HG02885 (cell line): ENCODE data around the gene MRPL39.
"Not testable (repeated sequence)": the region's sequence is repeated elsewhere in the genome, so short reads cannot be mapped to it uniquely, and the experiment has no call there.

Experiments used
- ATAC-seq: cut with Tn5 transposase; IDR thresholded peaks from one replicate; pipeline ENCODE4 v1.9.1; 2021; ENCODE audit warnings: mild to moderate bottlenecking; ENCODE audit not compliant: unreplicated experiment, poor library complexity

Gene MRPL39

DNA sequence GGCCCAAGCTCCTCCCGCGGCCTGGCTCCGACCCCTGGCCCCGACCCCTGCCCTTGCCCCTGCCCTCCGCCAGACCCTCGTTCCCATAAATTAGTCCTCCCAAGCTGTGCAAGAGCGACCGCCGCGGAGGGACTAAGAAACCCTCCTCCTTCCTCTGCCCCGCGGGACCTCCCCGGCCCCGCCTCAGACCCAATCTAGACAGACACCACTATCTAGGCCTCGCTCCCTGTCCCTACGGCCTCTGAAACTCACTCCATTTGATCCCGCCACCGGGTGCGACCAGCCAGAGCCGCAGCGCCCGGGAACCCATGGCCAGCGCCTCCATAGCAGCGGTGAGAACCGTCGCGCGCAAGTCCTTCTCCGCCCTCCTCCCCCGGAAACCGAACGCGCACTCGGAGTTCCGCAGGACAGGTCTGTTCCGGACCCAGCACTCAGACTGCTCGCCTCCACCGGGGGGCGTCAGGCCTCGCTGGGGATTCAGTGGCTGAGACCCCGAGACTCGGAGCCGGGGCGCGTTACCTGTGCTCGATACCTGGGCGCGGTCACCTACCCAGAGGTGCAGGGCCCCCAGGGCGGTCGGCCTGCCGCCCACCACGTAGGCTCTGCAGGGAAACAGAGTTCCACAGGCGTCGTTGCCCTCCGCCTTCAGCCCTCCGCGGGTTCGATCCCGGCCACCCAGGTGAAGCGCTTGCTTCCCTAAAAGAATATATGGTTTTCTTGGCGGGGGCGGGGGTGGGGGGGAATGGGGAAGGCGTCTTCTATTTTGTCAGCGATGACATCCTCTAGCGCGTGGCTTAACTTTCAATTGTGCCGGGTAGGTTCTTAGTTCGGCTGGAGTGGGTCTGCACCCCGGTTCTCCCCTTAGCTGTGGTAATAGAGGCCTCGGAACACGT lies at the start of gene MRPL39:
Gene MRPL39 (minus strand): TSS at position 331 of the 893 bp plus-strand sequence. CDS start 6 bp downstream, at position 325.
- peak; percentile 93 for ATAC-seq

- ATAC-seq, result no peak
These were observed 49.1 kb upstream of the MRPL39 start for GRCh38 chr21:25656412-25656811.

GRCh38 chr21:25649146-25649545 lies 41.9 kb upstream of the MRPL39 start:
- ATAC-seq, result no peak

DNA sequence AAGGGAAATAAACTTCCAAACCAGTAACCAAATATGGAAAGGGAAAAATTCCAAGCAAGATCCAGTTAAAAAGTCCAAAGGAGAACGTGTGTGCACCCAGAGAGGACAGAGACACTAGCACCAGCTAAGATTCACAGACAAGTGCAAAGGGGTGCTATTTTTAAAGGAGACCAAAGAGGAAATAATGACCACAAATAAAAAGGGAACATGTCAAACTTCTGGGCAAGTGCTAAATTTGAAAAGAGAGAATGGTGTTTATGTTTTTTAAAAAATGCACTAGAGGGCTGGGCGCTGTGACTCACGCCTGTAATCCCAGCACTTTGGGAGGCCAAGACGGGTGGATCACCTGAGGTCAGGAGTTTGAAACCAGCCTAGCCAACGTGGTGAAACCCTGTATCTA lies 40.4 kb upstream of the MRPL39 start:
- no peak for ATAC-seq

DNA sequence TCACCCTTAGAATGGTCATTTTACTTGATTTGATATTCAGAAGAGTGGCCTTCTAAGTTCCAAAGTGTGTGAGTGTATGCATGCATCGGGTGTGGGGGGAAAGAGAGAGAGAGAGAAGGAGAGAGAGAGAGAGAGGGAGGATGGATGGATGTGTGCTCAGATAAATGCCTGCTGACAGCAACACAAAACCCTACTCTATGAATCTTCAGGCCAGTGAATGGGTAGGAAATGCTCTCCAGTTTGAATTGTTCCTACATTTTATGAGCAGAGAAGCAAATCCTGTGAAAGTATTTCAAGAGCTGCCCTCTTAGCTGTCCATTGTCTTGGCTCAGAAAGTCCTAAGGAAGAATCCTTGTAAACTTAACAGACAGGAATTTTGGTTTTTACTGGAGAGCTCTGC lies 39.2 kb upstream of the MRPL39 start:
- ATAC-seq, result no peak

DNA sequence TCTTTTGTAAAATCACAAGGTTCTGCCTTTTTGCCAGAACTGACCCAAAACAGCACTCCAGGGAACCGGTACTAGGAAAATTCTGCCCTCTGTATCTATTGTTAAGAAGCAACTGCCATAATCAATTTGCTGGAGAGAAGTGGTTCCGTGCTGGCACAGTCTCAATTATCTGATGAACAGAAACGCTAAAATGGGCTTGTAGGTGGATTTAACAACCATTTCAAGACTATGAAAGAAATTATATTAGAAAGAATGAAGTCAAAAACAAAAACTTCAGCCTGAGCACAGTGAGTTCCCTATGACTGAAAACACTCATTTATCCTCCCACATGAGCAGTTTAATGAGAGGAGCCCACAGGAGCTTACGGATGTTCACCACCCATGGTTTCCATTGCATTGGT lies 36.2 kb upstream of the MRPL39 start:
- no peak for ATAC-seq

DNA sequence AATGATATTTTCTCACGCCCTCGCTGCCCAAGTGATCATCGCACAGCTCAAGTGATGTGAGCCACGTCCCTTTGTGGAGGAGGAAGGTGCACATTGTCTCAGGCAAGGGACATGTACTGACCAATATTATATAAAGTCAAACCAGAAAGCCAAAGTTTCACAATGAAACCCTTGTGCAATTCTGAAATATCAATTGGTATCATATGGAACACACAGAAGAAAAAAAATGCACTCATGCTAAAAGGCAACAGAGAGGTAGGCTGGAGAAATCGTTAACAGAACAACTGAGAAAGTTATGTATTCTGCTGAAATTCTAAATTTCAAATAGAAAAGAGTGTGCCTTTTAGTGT lies 33.6 kb upstream of the MRPL39 start:
- no peak for ATAC-seq

DNA sequence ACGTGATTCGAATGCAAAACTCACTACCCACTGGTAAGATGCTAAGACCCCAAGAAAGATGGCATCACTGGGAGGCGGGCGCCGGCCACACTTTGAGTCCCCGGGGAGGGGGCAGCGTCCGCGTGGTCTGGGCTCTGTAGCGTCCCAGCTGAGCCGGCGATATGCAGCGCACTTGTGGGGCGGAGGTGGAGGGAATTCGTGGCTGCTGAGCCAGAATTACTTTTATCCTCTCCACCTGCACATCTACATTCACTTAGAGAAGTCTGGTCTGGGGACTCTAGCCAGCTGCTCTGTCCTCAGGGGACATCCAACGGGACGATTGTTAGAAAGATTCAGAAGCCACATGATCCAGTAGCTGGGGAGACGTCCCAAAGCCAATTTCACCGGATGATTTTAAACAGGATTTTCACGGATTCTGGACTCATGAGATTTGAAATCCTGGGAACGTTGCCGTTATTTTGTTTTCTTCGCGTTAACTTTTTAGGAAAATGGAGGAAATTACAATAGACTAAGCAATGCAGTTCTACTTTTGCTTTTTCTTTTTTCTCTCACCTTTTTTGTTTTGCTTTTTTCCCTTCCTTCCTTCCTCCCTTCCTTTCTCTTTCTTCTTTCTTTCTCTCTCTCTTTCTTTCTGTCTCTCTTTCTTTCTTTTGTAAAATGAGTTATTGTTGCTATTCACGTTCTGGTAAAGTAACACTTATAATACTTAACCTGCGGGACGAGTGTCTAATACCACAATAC lies 33.1 kb upstream of the MRPL39 start:
- peak; percentile 32 for ATAC-seq

DNA sequence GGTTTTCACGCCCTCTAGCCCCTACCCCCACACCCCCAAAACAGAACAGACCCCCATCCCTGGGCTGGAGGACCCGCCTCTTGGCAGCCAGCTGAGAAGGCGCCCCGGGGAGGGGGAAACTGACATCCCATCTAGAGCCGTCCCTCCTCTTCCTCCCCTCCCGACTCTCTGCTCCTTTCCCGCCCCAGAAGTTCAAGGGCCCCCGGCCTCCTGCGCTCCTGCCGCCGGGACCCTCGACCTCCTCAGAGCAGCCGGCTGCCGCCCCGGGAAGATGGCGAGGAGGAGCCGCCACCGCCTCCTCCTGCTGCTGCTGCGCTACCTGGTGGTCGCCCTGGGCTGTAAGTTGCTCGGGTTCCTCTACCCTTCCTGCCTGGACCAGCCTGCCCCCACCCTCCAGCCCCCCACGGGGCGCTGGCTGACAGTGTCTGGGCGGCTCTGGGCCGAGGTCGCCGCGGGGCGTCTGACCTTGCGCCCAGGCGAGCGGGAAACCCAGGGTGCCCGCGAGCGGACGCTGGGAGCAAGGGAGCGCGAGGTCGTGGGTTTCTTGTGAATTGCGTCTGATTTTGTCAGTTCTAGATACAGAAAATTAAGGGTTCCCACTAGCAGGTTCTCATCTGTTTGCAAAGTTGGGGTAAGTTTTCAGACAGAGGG lies 32.4 kb upstream of the MRPL39 start:
- ATAC-seq, result peak; percentile 75

- ATAC-seq, result peak; percentile 61
These were observed 31.6 kb upstream of the MRPL39 start, which contains the start of gene JAM2 for GRCh38 chr21:25638660-25639550. JAM2 (plus strand) TSS chr21:25639258; CDS start chr21:25639822, 564 bp downstream.

DNA sequence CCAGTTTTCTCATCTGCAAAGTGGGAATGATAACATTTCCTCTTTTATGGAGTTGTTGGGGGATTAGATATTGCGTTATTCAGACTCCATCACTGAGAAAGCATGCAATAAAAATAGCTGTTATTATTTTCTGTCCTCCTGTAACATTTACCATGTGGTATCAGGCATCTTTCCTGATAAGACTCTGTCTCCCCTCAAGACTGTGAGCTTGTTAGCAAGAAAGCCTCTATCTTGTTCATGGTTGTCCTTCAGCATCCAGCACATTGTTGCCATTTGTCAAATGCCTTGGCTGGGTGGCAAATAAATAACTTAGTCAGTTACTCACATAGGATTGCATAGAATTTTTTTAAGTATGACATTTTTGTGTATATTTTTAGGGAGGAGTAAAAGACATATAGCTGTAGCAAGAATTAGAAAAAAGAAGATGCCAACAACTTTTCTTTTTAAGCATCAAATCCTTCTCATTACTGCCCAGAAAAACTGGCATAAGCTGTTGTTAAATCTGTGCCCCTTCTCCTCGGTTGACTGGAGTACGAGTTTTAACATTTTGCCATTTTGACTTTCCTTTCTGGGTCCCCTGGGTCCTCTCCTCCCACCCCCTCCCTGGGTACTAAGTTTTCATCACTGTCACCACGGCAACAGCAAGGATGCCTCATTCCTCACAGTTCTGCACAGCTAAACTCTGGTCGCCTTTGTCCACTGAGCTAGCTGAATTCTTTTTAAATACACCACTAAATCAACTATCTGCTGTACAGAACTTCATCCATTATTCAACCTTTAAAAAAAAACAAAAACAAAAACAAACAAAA lies 30.8 kb upstream of the MRPL39 start:
- ATAC-seq, result no peak

- ATAC-seq, result peak; percentile 18
These were observed 29.4 kb upstream of the MRPL39 start for GRCh38 chr21:25636727-25637126.

DNA sequence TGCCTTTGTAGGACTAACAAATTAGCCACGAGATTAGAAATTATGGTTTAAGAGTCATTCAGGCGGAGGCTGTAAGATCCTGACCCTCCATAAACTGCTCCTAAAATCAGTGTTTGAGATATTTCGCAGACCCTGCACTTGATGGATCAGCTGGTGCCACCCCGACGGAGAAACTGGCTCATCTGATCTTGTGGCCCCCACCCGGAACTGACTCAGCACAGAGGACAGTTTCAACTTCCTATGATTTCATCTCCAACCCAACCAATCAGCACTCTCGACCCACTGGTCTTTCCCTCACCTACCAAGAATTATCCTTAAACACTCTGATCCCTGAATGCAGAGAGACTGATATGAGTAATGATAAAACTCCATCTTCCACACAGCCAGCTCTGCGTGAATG lies 28.0 kb upstream of the MRPL39 start:
- ATAC-seq, result no peak

GRCh38 chr21:25632296-25632695 lies 25.0 kb upstream of the MRPL39 start:
- no peak for ATAC-seq

- no peak for ATAC-seq
These were observed 19.5 kb upstream of the MRPL39 start for GRCh38 chr21:25626757-25627156.

DNA sequence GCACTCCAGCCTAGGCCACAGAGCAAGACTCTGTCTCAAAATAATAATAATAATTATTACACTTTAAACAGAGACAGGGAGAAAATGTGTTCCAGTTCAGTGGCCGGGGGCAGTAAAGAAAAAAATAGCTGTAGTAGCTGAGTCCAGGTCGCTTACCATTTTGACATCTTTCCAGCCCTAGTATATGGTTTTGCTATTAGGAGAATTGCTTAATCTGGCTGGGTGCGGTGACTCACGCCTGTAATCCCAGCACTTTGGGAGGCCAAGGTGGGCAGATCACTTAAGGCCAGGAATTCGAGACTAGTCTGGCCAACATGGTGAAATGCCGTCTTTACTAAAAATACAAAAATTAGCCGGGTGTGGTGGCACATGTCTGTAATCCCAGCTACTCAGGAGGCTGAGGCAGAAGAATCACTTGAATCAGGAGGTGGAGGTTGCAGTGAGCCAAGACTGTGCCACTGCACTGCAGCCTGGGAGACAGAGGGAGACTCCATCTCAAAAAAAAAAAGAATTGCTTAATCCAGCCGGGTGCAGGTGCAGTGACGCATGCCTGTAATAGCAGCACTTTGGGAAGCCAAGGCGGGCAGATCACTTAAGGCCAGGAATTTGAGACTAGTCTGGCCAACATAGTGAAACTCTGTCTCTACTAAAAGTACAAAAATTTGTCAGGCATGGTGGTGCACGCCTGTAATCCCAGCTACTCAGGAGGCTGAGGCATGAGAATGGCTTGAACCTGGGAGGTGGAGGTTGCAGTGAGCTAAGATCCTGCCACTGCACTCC lies 18.7 kb upstream of the MRPL39 start:
- not testable (repeated sequence) for ATAC-seq

GRCh38 chr21:25625036-25625435 lies 17.8 kb upstream of the MRPL39 start:
- ATAC-seq, result no peak

DNA sequence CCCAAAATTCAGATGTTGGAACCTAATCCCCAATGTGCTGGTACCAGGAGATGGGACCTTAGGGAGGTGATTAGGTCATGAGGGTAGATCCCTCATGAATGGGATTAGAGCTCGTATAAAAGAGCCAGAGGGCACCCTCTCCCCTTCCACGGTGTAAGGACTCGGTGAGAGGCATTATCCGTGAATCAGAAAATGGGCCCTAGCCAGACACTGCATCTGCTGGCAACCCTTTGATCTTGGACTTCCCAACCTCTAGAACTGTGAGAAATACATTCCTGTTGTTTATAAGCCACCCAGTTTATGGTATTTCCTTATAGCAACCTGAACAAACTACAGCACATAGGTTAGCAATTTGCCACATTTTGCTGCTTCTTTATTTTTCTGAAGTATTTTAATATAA lies 17.2 kb upstream of the MRPL39 start:
- ATAC-seq, result no peak
